ENCODE measurements around the gene USP5.

GRCh38 chr12:6810758-6811157 lies 41.2 kb upstream of the USP5 start:
- no peak for TF ChIP-seq CTCF (IDR thresholded peaks at IDR 0.05; ENCODE audit: low read depth, low read length, poor library complexity, severe bottlenecking)
- TF ChIP-seq EZH2phosphoT487 (IDR thresholded peaks at IDR 0.05; ENCODE audit: borderline replicate concordance, low read length) = no peak
